ENCODE measurements around the gene CCDC106. TPM values are rescaled to one million over a fixed set of nuclear protein-coding genes. Genes with fewer than 3 reads are reported as not detected.

CCDC106 gene
- total and polyA plus RNA-seq, 12 donors, result 14.8 to 63.8 (median 27.9) TPM

DNA sequence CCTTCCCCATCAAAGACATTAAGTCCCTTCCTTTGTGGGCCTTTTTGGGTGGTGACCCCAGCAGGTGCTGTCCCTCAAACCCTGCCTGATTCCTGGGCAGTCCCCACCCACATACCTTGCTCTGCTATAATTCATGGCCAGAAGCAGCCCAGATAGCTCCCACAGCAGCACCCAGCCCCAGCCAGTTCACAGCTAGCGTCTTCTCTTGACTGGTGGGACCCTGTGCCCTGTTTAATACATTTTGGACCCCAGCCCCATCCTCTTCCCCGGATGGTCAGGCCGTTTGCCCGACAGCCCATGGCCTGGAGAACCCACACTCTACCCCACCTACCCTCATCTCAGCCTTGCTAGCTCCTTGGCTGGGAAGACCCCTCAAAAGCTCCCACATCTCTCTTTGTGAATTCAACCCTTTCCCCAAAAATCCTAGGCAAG lies 2.1 kb downstream of the CCDC106 start:
- Histone ChIP-seq H3K4me3 (no peak overlapping the region), H3K9me3 (replicated peaks in 1 of 3) (no peaks in the 10 kb centered on the region), H3K4me1 (replicated peaks in 1 of 2) (peaks cover 17 to 21% of the 10 kb centered on the region in 2 donors), H3K36me3 (replicated peaks in 1 of 2) (peaks cover 0 to 15% of the 10 kb centered on the region in 2 donors), H3K27me3 (no peaks in the 10 kb centered on the region), H3K27ac (no peak overlapping the region)
- TF ChIP-seq, protein P1, sequence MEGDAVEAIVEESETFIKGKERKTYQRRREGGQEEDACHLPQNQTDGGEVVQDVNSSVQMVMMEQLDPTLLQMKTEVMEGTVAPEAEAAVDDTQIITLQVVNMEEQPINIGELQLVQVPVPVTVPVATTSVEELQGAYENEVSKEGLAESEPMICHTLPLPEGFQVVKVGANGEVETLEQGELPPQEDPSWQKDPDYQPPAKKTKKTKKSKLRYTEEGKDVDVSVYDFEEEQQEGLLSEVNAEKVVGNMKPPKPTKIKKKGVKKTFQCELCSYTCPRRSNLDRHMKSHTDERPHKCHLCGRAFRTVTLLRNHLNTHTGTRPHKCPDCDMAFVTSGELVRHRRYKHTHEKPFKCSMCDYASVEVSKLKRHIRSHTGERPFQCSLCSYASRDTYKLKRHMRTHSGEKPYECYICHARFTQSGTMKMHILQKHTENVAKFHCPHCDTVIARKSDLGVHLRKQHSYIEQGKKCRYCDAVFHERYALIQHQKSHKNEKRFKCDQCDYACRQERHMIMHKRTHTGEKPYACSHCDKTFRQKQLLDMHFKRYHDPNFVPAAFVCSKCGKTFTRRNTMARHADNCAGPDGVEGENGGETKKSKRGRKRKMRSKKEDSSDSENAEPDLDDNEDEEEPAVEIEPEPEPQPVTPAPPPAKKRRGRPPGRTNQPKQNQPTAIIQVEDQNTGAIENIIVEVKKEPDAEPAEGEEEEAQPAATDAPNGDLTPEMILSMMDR (IDR thresholded peaks at IDR 0.05), result no peak
- TF ChIP-seq POLR2A (IDR thresholded peaks at IDR 0.05), result no peak
- intact Hi-C loops (cut with DNase I), result no loop called here
- 88 to 95% (median 91%) methylated on average over 4 of the region's 4 CpGs for WGBS, 4 donors
- no peak for DNase-seq

DNA sequence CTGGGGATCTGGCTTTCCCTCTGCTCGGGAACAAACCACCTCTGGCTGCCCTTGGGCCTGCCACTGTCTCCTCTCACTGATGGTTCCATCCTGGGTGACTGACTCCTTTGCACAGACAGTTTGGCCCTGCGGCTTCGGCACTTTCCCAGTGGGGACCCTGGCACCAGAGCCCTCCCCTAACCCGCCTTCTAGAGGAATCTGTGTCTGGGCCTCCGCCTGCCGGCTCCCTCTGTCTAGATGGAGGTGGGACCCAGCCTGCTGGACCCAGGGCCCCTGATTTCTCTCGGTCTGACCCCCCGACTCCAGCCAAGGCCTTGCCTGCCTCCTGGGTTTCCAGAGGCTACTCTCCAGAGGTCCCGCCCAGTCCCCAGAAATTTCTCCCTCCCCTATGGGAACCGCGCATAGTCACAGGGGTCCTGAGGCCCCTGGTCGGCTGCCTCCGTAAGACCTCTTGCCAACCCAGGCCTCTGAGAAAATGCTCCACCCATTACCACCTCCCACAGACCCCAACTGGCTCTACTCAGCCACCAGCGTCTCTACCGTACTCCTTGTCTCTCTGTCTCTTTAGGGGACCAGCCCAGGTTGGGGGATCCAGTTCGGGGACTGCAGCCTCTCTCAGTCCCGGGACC lies 2.7 kb downstream of the CCDC106 start:
- Histone ChIP-seq H3K27me3 (no peaks in the 10 kb centered on the region), H3K9me3 (replicated peaks in 1 of 3) (no peaks in the 10 kb centered on the region), H3K36me3 (replicated peaks in 1 of 2) (peaks cover 0 to 9% of the 10 kb centered on the region in 2 donors), H3K4me3 (no peak overlapping the region), H3K27ac (no peak overlapping the region), H3K4me1 (replicated peaks in 1 of 2) (peaks cover 19 to 24% of the 10 kb centered on the region in 2 donors)
- TF ChIP-seq POLR2A (IDR thresholded peaks at IDR 0.05), result no peak
- TF ChIP-seq, protein P1 (IDR thresholded peaks at IDR 0.05), result no peak
- intact Hi-C loops (cut with DNase I), result no loop called here
- 87 to 96% (median 93%) methylated on average over 12 to 17 of the region's 17 CpGs for WGBS, 4 donors
- DNase-seq, result peak in 1 of 7 donors; percentile 27

DNA sequence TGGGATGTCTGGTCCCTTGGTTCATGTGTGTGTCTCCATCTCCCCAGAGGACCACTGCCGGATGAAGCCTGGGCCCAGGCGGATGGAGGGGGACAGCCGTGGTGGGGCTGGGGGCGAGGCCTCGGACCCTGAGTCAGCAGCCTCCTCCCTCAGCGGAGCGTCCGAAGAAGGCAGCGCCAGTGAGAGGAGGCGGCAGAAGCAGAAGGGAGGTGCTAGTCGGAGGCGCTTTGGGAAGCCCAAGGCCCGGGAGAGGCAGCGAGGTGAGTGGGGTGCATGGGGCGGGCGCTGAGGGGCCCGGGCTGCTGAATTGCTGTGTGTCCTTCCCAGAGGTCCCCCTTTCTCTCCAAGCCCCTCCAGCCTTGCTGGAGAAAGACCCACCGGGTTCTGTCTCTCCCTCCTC lies 3.2 kb downstream of the CCDC106 start:
- WGBS, 4 donors, result 84 to 90% (median 87%) methylated on average over 16 to 18 of the region's 18 CpGs
- intact Hi-C loops (cut with DNase I), result no loop called here
- H3K36me3 ChIP-seq (replicated peaks in 1 of 2), result peaks cover 0 to 8% of the 10 kb centered on the region in 2 donors
- no peaks in the 10 kb centered on the region for H3K27me3 ChIP-seq
- no peak for TF ChIP-seq POLR2A (IDR thresholded peaks at IDR 0.05)
- TF ChIP-seq, protein P1 (IDR thresholded peaks at IDR 0.05), result no peak
- H3K4me1 ChIP-seq (replicated peaks in 1 of 2), result peaks cover 24 to 29% of the 10 kb centered on the region in 2 donors
- no peak for DNase-seq
- no peaks in the 10 kb centered on the region for H3K9me3 ChIP-seq (replicated peaks in 1 of 3)
- H3K4me3 ChIP-seq, result no peak overlapping the region
- no peak overlapping the region for H3K27ac ChIP-seq

DNA sequence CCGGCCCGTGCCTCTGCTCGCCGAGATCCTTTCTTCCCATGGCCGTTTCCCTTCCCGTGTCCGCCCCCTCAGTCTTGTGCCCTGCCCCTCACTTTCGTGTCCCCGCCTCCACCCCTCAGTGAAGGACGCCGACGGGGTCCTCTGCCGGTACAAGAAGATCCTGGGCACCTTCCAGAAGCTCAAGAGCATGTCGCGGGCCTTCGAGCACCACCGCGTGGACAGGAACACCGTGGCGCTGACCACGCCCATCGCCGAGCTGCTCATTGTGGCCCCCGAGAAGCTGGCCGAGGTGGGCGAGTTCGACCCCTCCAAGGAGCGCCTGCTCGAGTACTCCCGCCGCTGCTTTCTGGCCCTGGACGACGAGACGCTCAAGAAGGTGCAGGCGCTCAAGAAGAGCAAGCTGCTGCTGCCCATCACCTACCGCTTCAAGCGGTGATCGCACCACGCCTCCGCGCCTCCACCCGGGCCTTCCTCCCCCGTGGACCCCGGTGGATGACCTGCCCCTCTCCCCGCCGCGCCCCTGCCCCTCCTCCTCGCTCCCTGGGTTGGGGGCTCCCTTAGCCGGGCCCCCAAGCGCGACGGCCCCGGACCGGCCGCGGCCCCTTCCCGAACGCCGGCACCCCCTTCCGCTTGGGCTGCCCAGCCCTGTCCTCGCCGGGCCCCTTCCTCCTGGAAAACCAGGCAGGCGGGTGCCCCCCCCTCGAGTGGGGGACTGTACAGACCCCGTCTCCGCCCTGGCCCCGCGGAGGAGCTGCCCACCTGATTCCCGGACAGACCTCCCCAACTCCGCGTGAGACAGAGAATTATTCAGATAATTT lies 4.5 kb downstream of the CCDC106 start:
- Histone ChIP-seq H3K27ac (peak overlapping the region in 1 of 5 donors; percentile 95), H3K4me1 (replicated peaks in 1 of 2) (peaks cover 32 to 34% of the 10 kb centered on the region in 2 donors), H3K36me3 (replicated peaks in 1 of 2) (peaks cover 0 to 8% of the 10 kb centered on the region in 2 donors), H3K9me3 (replicated peaks in 1 of 3) (no peaks in the 10 kb centered on the region), H3K27me3 (no peaks in the 10 kb centered on the region), H3K4me3 (no peak overlapping the region)
- intact Hi-C loops (cut with DNase I), result no loop called here
- WGBS, 4 donors, result 77 to 81% (median 78%) methylated on average over 44 to 71 of the region's 71 CpGs
- TF ChIP-seq, protein P1 (IDR thresholded peaks at IDR 0.05), result no peak
- no peak for TF ChIP-seq POLR2A (IDR thresholded peaks at IDR 0.05)
- peak in 4 of 7 donors; percentile 42 to 70 (median 64) for DNase-seq

All from adrenal gland (tissue), 12 donors.